GM21515 (cell line): ENCODE measurements around the gene RFC5.
A peak's percentile ranks its signal among the peaks of the same experiment; 100 is the strongest.
"Not testable (repeated sequence)": the region's sequence is repeated elsewhere in the genome, so short reads cannot be mapped to it uniquely, and the experiment has no call there.

ENCODE experiments used
- ATAC-seq: cut with Tn5 transposase; IDR thresholded peaks from one replicate; pipeline ENCODE4 v1.9.1; 2021; ENCODE audit not compliant: unreplicated experiment

The RFC5 gene

GRCh38 chr12:118016424-118017264, at the start of gene RFC5:
RFC5 (plus strand) TSS chr12:118016703; CDS start chr12:118016828, 125 bp downstream.
- peak; percentile 98 for ATAC-seq

GRCh38 chr12:117967043-117967442, 49.5 kb upstream of the RFC5 start:
- no peak for ATAC-seq

GRCh38 chr12:117967512-117967911, 49.0 kb upstream of the RFC5 start:
- no peak for ATAC-seq

- no peak for ATAC-seq
Measured at GRCh38 chr12:117968151-117968789, 48.2 kb upstream of the RFC5 start.

- ATAC-seq = peak; percentile 78
Measured at GRCh38 chr12:117968826-117969659, 47.5 kb upstream of the RFC5 start, which contains the start of gene KSR2. KSR2 (minus strand) TSS chr12:117968990; CDS start chr12:117968255, 735 bp downstream.

- ATAC-seq = no peak
Measured at GRCh38 chr12:117970334-117970733, 46.2 kb upstream of the RFC5 start.

- ATAC-seq = no peak
Measured at GRCh38 chr12:117972301-117972700, 44.2 kb upstream of the RFC5 start.

GRCh38 chr12:117975006-117975405, 41.5 kb upstream of the RFC5 start:
- no peak for ATAC-seq

- ATAC-seq = no peak
Measured at GRCh38 chr12:117977373-117977772, 39.1 kb upstream of the RFC5 start.

GRCh38 chr12:117980616-117981015, 35.9 kb upstream of the RFC5 start:
- no peak for ATAC-seq

- no peak for ATAC-seq
Measured at GRCh38 chr12:117981267-117981666, 35.2 kb upstream of the RFC5 start.

GRCh38 chr12:117985182-117985581, 31.3 kb upstream of the RFC5 start:
- no peak for ATAC-seq

- ATAC-seq = no peak
Measured at GRCh38 chr12:117986705-117987469, 29.6 kb upstream of the RFC5 start.

- no peak for ATAC-seq
Measured at GRCh38 chr12:117994551-117995438, 21.7 kb upstream of the RFC5 start.

- no peak for ATAC-seq
Measured at GRCh38 chr12:117998719-117999118, 17.8 kb upstream of the RFC5 start.

GRCh38 chr12:117999806-118000205, 16.7 kb upstream of the RFC5 start:
- not testable (repeated sequence) for ATAC-seq

- no peak for ATAC-seq
Measured at GRCh38 chr12:118010903-118011302, 5.6 kb upstream of the RFC5 start.

GRCh38 chr12:118011377-118011776, 5.1 kb upstream of the RFC5 start:
- no peak for ATAC-seq

- ATAC-seq = no peak
Measured at GRCh38 chr12:118011961-118012360, 4.5 kb upstream of the RFC5 start.

GRCh38 chr12:118013283-118013682, 3.2 kb upstream of the RFC5 start:
- ATAC-seq = no peak
